Lower leg skin (tissue), 3 donors: ENCODE results near the gene IGFBP6.

ENCODE experiments used
- POLR2A ChIP-seq, 2 donors: fragments of 450-650 bp; IDR thresholded peaks; one replicate each; pipeline ENCODE4 v1.6.1; 2016 to 2017; ENCODE audit warnings: antibody characterized with exemption in 2 of 2, mild to moderate bottlenecking in 1 of 2, moderate library complexity in 1 of 2
- TF ChIP-seq, protein P1 (sequence below), 3 donors: fragments of 450-650 bp; IDR thresholded peaks; one replicate each; pipeline ENCODE4 v1.5.1; 2016; ENCODE audit warnings: antibody characterized with exemption in 3 of 3, mild to moderate bottlenecking in 3 of 3, moderate library complexity in 2 of 3

DNA sequence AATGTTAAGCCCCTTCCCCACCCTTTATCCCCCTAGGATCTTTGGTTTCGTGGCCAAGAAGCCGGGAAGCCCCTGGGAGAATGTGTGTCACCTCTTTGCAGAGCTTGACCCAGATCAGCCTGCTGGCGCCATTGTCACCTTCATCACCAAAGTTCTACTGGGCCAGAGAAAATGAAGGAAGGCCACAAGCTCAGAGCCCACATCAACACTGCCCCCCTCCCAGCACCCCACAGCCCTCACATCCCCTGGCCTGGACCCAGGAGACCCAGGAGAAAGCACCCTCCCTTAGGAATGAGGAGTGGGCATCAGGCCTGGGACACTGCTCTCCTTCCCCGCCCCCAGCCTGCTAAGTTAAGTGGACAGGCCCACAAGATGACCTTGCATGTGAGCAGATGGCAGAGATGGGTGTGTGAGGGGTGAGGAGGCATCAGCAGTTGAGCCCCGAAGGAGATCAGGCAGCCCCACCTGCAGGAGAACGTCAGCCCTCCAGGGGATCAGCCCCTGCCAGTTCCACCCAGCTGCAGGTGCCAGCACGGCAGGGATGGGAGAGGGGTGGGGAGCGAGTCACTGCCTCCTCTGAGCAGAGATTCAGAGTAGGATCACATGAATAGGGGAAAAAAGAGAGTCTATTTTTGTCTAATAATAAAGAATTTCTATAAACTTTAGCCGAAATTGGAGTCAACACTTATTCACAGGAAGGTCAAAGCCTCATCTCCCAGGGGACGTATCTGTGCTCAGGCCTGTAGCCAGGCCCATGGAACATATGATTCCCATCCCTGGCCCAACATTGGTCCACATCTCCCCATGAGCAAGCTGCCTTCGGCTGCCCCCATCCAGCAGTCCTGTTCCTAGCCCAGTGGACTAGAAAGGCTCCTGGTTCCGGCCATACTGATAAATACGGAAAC is 33.5 kb upstream of the IGFBP6 start:
- TF ChIP-seq, protein P1, sequence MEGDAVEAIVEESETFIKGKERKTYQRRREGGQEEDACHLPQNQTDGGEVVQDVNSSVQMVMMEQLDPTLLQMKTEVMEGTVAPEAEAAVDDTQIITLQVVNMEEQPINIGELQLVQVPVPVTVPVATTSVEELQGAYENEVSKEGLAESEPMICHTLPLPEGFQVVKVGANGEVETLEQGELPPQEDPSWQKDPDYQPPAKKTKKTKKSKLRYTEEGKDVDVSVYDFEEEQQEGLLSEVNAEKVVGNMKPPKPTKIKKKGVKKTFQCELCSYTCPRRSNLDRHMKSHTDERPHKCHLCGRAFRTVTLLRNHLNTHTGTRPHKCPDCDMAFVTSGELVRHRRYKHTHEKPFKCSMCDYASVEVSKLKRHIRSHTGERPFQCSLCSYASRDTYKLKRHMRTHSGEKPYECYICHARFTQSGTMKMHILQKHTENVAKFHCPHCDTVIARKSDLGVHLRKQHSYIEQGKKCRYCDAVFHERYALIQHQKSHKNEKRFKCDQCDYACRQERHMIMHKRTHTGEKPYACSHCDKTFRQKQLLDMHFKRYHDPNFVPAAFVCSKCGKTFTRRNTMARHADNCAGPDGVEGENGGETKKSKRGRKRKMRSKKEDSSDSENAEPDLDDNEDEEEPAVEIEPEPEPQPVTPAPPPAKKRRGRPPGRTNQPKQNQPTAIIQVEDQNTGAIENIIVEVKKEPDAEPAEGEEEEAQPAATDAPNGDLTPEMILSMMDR (IDR thresholded peaks at IDR 0.05) = no peak
- no peak for TF ChIP-seq POLR2A (IDR thresholded peaks at IDR 0.05)
